Activated CD4-positive, alpha-beta T cell treated with anti-CD3 and anti-CD28 coated beads, Interleukin-2, amount 50 U/mL, for 4 hours (primary cell): ENCODE measurements around the gene SLC24A4.

Source experiments
- DNase-seq, 2 experiments: peaks; one replicate each; pipeline ENCODE4 v3.0.0-alpha.2; 2020

SLC24A4 gene

DNA sequence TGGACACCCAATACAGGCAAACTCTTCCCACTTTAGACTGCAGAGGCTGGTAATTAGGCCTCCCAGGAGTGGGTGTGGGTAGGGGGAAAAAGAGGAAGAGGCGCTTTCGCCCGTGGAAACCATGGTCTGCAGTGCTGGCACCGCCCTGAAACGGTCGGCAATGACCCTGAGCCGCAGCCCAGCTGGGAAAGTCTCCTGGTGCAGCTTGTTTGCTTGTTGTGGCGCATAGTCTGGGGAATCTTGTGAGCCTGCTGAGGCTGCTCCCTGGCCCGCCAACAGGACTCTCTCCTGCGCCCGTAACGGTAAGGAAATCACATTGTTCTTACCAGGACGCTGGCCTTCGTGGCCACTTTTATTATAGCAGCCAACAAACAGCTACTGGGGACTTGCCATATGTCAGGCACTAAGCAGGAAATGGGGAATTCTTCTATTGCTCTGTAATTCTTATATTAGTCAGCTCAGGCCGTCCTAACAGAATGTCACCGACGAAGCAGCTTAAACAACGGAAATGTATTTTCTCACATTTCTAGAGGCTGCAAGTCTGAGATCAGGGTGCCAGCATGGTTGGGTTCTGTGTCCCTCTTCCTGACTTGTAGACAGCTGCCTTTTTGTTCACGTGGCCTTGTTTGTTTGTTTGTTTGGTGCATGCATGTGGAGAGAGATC, 138.1 kb downstream of the SLC24A4 start:
- no peak for DNase-seq

DNA sequence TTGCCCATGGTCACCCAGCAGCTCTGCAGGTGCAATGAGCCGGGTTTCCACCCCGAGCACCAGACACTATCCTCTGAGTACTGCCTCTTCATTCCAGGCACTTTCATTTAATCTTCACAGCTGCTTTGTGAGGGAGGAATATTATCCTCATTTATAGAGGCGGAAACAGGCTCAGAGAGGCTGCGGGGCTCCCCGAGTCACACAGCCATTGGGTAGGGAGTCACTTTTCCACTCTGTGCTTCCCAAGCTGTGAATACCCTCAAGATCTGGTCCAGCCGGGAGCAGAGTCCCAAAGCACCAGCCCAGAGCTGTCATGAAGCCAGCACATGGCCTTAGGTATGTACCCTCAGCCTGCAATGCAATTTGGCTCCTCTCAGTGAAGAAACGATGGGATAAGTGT, 138.9 kb downstream of the SLC24A4 start:
- no peak for DNase-seq

DNA sequence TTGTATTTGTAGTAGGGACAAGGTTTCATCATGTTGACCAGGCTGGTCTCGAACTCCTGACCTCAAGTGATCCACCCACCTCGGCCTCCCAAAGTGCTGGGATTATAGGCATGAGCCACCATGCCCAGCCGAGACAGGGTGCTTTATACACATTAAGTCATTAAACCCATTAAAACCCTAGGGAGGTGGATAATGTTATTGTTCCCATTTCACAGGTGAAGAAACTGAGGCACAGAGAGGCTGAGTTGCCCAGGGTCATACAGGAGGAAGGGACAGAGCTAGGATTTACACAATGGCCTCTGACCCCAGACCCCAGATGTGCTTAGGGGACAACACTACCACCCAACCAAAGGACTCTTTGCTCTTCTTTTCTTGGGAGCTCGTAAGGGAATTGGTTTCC, 139.6 kb downstream of the SLC24A4 start:
- no peak for DNase-seq

DNA sequence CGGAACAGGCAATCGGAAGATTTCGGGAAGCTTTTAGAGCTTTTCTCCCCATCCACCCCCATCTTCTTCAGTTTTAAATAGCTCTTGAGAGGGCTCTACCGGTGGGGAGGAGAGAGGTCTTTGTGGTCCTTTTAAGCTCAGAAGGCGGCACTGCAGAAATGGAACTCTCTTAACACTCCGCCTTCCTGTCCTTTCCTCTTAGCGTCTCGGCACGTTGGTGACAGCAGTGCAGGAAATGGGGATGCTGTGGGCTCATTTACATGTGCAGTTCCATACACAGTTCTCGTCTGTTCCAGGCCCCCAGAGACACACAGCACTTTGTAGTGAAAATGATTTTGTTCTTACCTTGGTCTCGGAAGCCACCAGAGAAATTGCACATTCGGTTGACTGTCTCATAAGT, 140.2 kb downstream of the SLC24A4 start:
- no peak for DNase-seq

DNA sequence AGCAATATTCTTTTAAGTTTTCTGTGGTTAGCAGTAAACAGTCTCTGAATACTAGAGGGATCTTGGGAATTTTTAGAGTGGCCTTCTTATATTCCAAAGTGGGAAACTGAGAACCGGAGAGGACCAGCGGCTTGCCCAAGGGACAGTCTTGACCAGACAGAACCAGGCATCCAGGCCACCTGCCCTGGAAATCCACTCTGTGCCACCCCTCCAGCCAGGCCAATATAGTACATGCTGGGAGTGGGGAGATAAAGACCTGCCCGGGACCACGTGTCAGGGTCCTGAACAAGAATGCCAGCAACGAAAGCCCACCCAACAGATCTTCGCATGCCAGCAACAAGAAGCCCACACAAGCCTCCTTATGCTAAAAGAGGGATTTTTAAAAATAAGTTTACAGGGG, 141.2 kb downstream of the SLC24A4 start:
- no peak for DNase-seq

DNA sequence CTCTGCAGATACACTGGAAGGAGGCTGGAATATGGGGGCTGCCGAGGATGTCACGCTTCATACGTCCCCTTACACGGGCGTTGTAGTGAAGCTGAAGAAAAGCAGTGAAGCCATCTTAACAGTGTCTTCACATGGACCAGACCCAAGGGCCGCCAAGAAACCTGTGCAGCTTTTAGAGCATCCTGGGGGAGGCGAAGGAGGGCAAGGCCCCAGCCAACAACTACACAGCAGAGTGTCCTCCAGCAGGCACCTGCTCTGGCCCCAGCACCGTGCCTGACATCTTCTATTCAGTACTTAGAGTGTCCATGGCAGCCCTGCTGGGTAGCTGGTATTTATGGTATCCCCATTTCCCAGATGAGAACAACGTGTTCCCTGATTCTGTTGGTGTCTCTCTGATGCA, 141.8 kb downstream of the SLC24A4 start:
- no peak for DNase-seq

DNA sequence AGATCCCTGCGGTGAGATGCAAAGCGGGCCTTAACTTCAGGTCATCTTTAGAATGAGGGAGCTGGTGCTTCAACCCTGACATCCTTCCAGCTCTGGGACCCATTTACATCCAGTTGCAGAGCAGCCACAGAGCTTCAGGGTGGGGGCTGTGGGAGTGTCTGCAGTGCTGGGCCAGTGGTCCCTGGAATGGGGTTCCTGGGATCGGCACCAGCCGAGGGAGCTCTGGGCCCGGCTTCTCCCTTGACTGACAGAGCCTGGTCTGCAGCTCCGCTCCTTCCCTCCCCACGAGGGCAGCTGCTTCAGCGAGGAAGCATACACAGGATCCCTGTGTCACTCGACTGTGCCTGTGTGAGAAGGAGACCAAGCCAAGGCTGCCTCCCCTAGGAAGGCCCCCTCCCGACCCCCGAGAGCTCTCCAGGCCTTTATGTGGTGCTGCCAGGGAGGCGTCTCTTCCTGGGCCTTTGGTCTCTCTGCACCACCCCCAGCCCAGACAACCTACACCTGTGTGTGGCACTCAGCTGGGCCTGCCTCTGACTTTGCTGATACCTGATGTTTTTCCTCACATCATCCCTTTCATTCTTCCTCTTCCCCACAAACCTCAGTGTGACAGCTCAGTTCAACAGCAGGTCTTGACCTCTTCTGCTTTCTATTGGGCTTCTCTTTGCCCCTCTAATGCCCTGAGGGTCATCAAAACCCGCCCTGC, 142.5 kb downstream of the SLC24A4 start:
- DNase-seq: no peak

DNA sequence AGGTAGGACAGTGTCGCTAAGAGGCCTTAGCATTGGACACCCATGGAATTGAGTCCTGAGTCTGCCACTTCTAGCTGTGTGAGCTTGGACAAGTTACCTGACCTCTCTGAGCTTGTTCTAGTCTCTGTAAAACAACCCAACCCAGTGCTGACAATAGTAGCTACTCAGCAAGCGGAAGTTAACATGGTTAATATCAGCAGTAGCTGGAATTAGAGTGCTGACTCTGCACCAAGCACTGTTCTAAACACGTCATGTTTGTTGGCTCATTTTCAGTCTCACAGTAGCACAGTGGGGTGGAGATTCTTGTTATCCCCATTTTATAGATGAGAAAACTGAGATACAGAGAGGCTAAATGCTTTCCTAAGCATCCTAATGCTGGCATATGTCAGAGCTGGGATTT, 143.1 kb downstream of the SLC24A4 start:
- DNase-seq: no peak

DNA sequence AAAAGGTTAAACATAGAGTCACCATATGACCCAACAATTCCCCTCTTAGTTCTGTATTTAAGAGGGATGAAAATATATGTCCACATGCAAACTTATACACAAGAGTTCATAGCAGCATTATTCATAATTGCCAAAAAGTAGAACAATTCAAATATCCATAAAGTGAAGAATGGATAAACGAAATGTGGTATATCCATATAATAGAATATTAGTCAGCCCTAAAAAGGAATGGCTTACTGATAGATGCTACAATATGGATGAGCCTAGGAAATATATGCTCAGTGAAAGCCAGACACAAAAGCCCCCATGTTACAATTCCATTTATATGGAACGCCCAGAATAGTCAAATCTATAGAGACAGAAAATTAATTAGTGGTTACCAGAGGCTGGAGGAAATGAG, 146.6 kb downstream of the SLC24A4 start:
- DNase-seq: no peak

DNA sequence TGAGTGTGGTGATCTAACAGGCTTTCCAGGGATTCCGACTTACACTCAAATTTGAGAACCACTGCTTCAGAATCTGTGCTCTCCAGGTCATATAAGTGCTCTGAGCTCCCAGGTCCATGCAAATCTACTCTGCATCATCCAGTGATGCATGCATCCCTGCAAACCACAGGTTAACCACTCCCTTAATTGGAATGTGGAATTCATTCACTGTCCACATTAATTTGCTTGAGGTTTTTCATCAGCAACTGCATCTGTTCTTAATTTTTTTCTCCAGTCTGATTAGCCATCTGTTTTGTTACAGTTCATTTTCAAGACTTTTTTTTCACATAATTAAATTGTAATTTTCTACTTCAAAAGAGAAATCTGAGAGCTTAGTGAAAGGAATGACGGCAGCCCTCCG, 147.2 kb downstream of the SLC24A4 start:
- DNase-seq: no peak

DNA sequence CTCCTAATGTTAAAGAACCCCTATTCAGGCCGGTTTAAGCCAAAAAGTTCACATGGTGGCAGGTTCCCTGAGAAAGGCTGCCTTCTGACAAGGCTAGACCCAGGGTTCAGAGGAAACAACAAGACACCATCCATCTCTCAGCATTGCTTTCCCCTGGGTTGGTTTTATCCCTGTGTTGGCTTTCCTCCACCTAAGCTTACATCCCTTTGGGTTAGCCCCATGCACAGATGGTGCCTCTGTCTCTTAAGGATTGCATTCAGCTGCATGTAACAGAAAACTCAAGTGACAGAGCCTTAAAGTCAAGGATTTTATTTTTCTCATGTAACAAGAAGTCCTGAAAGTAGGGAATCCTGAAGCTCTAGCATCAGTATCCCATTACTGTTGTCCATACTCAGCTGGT, 147.8 kb downstream of the SLC24A4 start:
- no peak for DNase-seq

DNA sequence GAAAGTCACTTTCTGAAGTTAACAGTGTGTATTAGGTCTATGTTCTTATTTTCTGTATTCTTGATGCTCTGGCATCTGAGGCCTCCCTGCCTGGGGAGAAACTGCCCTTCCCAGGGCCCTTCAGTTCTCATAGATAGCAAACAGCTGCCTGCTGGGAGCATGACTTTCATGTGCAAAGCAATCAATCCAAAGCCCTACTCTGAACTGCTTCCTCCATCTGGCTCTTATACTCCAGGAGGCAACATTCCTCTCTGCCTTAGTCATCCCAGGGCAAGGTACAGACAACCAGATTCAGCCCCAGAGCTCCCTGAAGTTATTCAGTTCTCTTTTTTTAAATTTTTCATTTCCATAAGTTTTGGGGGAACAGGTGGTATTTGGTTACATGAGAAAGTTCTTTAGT, 149.0 kb downstream of the SLC24A4 start:
- no peak for DNase-seq

DNA sequence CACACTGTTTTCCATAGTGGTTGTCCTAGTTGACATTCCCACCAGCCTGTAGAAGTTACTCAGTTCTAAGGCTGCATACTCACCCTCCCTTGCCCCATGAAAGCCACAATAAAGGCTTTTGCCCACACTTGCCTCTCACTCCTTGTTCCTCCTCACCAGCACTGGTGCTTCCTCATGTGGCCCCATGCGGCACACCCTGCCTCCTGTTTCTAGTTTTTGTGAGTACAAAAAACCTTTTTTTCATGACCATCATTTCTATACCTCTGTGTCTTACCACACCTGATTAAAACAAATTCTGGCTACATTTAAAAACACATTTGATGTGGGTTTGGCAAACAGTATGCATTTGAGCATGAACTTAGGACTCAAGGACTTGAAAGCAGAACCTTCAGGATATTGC, 149.9 kb downstream of the SLC24A4 start:
- no peak for DNase-seq

DNA sequence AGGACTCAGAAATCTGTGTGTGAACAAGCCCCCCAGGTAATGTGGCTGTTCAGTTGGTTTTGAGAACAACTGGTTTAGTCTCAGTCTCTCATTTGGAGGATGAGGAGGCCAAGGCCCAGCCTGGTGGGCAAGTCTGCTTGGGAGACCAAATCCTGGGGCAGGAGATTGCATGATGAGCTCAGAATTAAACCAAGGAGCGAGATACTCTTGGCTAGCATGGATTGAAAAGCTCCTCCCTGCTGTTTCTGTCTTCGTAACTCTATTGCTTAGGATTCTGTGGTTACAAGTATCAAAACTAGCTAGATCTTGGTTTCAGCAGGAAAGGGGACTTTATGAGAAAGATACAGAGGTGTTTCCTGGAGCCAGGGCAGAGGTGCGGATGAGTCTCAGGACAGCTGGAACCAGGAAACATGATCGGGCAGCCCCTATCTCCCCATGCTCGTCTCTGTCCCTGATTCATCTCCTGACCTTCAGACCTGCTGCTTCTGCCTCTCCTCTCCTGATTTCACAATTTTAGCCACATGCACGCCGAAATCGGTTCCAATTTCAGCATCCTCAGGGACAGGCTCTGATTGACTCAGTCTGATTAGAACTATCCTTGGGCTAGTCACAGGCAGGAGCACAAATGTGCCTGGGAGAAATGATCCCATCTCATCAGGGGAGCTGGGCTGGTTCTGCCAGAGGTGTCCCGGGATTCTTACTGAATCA, 150.4 kb downstream of the SLC24A4 start:
- DNase-seq: no peak

DNA sequence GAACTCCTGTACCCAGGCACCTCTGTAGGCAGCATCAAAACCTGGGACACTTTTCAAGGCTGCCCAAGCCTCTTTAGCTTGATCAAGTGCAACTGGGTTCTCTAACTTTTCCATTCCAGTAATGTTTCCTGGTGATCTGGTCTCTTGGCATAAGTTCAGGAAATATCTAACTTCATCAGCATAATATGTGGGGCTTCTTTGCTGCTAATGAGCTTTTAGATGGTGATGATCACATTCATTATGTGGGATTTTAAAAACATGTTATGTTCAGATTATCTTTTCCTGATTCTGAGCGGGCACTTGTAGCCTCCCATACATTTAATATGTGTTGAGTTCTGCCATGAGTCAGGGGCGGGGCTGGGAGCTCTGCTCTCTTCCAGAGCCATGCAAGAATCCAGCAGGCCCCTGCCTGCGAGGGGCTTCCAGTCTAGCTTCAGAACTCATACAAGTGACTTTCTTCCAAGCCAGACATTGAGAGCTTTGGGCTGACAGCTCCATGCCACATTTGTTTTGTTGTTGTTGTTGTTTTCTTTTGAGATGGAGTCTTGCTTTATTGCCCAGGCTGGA, 151.1 kb downstream of the SLC24A4 start:
- DNase-seq: no peak

DNA sequence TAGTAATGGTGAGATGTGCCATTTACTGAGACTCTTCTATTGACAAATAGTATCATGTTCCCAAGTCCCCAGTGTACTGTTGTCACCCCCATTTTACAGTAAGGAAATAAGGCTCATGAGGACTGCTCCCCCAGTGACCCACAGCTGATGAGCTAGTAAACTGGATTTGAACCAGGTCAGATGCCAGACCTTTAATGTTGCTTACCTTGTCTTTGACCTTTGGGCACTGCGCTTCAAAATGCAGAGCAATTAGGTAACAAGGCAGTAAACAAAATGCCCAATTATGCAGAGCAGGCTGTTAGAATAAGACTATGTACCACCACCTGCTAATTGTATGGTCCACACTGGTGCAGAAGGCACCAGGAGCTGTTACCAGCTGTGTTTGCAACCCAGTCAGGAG, 152.1 kb downstream of the SLC24A4 start:
- no peak for DNase-seq

DNA sequence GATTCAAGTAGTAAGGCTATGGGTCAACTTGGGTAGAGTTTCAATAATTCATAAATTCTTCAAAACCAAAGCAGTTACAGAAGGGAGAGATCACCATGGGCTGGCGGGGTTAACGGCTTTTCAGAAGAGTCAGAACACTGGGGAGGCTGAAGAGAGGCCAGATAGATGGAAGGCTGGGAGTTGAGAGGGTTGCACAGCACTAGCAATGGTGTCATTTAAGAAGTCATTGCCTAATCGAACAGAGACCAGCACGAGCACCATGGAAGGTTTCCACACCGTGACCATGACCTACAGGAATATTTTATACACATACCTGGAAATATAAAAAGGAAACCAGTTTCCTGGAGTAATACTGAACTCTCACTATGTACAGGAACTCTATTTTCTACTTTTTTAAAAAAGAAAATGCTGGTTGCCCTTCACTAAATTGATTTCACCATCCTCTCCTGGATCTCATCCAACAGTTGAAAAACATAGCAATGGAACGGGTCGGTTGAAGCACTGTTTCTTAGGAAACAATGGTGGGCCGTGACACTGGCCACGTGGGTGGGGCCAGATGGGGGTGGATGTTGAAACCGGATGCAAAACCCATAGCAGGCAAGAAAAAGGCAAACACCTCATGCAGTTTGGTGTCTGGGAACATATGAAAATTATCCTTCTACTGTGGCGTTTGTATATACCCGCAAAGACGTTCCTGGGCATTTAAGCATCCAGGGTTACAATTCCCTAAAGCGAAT, 152.7 kb downstream of the SLC24A4 start:
- DNase-seq: no peak

DNA sequence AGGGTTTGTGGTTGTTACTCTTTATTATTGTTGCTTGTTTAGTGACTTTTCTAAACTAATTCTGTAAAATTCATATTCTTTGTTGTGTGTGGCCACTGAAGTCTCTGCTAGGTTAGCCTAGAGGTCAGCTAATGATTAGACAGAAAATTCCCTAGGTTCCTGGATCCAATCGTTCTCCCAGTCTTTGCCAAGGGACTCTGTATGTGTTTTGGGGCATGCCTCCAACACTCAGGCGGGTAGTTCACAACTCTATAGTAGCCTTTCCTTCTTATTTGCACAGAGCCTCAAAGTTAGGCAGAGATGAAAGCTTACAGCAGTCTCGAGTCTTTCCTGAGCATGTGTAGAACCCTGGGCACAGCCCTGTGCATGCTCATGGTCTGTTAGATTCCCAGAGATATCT, 157.9 kb downstream of the SLC24A4 start:
- DNase-seq: no peak

DNA sequence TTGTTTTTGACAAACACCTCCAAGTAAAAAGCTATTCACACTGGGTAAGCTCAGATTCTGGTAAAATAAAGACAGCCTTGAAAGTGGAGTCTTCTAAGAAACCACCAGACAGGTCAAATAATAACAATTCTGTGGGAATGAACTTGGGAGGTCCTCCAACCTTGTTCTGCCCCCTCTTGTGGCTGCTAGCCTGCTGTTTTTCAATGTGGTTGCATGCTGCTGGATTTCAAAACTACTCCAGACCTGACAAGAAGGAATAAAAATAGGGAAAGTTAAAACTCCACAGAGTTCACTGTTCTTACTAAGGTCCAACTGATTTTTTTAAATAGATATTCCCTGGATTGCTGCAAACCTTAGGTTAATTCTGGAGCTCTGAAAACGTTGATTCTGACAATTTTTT, 158.4 kb downstream of the SLC24A4 start:
- DNase-seq: no peak

DNA sequence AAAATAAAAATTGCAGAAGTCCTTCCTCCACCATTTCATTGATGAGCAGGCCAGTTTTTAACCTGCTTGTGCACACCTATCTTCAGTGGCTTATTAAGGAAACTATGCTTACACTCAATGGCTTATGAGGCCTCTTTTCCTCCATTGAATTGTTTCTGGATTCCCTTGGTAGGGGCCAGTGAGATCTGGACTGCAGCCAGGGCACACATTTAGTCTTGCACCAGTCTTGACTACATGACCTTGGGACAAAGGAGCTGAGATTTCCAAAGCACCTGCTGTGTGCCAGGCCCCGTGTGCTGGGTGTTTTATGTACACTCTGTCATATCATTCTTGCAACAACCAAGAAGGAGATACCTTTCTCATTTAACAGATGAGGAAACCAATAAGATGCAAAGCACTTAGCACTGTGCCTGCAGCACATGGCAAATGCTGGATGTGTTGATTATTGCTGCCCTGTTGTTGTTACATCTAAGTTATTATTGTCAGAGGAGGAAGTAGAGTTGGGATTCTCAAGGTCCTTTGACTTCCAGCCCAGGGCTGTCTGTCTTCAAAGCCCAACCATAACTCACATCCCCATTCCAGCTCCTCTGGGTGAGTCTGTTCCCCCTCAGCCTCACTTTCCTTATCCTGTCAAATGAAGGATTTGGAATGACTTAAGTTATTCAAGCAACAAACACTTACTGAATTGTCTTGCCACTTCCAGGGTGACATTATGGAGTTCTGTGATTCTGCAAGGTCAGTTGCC, 159.0 kb downstream of the SLC24A4 start:
- DNase-seq: no peak

DNA sequence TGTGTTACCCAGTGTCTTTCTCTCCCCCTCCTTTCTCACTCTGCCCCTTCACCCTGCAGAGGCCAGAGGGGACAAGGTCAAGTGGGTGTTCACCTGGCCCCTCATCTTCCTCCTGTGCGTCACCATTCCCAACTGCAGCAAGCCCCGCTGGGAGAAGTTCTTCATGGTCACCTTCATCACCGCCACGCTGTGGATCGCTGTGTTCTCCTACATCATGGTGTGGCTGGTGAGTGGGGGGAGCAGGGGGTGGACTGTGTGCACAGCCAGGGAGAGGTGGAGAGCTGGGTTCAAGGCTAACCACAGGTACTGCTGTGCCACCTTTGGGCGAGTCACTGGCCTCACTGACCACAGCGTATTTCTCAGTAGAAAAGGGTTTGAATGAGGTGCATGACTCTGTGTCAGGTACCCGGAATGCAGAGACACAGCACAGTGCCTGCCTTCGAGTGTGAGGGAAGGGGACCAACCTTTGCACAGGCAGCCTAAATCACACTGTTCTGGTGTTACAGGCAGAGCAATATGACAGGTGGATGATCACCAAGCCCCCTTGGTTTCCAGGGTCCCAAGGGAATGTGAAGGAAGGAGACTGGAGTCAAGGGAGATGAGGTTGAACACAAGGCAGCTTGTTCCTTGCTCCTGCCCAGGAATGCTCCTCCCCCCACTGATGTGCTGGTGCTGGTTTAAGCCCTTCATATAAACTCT, 159.8 kb downstream of the SLC24A4 start:
- no peak for DNase-seq
